D721Med (cell line): ENCODE data around the gene LONRF3.

Experiments
- DNase-seq: peaks from one replicate; pipeline ENCODE4 v3.0.0; 2011; ENCODE audit warnings: low spot score; ENCODE audit not compliant: insufficient read length
- FAIRE-seq: peaks from 2 replicates; lab custom pipeline; 2011; peaks lifted over from hg19 to GRCh38; lab: Jason Lieb, UNC
- CTCF ChIP-seq: IDR thresholded peaks from 2 replicates; pipeline ENCODE4 v1.5.1; 2012; ENCODE audit warnings: mild to moderate bottlenecking, control low read depth; ENCODE audit not compliant: insufficient read depth; ENCODE audit errors: missing control alignments

LONRF3 gene

DNA sequence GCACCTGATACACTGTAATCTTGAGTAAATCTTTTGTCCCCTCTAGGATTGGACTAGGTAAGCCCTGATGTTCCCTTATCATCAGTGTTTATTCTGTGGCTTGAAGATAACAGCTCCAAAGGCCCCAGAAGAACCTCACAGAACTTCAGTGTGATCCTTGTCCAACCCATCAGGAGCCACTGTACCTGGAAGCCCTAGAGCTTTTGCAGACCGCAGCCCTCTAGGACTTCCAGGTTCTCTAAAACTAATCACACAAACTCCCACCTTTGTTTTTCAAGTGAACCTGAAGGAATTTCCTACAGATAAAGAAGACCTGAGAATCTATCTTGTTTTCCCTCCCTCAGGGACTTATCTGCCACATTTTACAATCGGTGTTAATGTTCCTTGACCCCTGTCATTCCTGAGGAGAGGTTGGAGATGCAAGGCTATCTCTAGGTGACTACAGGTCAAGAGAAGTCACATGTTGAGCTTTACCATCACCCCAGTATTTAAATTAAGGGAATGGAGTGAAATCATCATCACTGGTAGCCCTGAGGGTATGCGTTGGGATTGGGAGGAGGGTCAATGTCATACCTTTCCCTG, 32.9 kb downstream of the LONRF3 start:
- no peak for TF ChIP-seq CTCF
- DNase-seq (no peak), FAIRE-seq (no peak)

DNA sequence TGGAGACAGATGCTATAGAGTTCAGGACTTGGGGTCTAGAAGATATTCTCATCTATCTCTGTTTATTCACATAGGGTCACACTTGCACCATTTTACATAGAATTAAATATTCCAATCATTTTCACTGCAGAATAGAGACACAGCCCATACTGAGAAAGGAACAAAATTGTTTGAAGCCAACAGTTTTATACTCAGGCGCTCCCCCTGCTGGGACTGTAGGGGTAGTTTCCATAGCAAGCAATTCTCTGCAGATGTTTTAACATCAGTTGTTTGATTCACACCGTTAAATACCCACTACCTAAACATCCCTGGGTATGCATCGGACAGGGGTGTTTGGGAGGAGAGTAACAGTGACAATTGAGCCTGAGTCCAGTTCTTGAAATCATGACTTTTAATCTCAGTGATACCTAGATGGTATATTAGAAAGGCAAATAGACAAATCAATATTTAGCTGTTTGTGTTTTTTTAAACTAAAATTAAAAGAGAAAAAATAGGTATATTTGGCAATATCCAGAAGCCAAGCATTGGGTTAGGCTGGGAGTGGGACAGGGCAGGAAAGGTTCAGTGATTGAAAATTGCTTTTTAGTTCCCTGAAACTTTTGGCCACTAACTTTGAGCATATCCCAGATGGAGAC, 33.8 kb downstream of the LONRF3 start:
- FAIRE-seq, result no peak
- TF ChIP-seq CTCF, result peak; percentile 28
- DNase-seq, result no peak

DNA sequence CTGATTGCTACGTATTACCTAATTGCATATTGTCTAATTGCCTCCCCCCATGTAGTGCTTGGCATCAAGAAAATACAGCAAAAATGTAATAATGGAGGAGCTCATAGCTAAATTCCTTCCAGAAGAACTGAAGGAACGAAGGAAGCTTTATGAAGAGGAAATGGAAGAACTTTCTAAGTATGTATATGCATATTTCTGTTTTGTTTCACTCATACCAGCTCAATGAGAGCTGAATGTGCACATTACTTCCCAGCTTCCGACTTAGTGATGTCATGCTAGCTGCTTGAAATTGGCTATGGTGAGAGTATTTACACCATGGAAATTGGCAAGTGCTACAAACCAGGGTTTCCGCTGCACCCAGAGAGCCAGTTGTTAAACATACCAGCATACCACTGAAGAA, 34.7 kb downstream of the LONRF3 start:
- no peak for DNase-seq
- no peak for FAIRE-seq
- TF ChIP-seq CTCF, result no peak

GRCh38 chrX:119010491-119010890, 36.1 kb downstream of the LONRF3 start:
- no peak for FAIRE-seq
- no peak for DNase-seq
- no peak for TF ChIP-seq CTCF

DNA sequence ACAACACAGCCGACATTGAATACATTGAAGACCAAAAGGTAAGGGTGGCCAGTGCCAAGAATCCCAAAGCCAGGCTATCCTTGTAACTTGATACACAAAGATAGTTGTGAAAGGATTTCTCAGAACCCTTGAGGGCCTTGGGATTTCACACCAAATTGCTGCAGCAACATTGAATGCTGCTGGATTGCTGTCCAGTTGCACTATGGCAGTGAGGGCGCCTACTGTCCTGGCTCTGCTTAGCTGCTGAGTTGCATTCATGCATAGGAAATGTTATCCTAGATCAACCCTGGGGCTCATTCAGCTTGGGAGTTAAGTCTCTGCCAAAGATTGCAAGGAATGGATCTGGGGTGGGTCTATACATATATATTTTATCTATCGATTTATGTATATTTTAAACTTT, 38.7 kb downstream of the LONRF3 start:
- no peak for TF ChIP-seq CTCF
- DNase-seq, result no peak
- no peak for FAIRE-seq

DNA sequence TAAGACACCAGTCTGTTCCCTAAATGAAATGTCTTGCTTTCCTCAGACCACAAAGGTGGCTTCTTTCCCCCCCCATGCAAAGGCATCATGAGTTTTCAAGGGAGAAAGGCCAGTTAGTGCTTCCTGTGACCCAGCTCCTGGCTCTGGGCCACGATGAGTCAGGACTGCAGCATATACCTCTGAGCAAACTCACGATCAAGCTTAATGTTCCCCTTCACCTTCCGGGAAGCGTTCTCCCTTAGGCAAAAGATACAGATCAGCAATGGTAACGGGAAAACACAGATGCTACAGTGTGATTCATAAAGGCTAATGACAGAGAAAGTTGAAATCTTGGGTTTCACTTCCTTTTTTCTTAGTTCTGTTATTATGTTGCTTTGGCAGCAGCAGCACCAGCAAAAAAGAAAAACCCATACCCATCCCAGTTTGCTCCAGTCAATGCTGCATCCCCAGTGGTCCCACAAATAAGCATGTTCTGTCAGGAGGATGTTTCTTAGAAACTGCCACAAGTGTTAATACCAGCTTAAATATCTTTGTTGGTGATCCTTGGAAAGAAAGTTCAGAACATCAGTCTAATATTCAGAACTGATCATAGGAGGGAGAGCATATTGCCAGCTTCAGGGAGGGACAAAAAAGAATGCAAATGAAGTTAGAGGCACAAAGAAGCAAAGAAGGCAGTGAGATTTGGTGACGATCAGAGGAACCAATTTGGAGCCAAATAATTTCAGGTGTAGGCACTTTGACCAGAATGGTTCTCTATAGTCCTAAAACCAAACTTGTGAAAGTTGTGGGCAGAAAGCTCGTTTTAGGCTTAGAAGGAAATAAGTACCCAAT, 41.2 kb downstream of the LONRF3 start:
- FAIRE-seq, result no peak

More for the DNA sequence above, 41.2 kb downstream of the LONRF3 start:
- TF ChIP-seq CTCF, result no peak
- DNase-seq, result no peak
